Activated CD4-positive, alpha-beta T cell treated with anti-CD3 and anti-CD28 coated beads for 24 hours (primary cell): ENCODE measurements around the gene BCAS3.

ENCODE experiments used
- DNase-seq, 2 donors: peaks; one replicate each; pipeline ENCODE4 v3.0.0-alpha.2; 2020; ENCODE audit warnings: low read depth in 2 of 2

The BCAS3 gene

DNA sequence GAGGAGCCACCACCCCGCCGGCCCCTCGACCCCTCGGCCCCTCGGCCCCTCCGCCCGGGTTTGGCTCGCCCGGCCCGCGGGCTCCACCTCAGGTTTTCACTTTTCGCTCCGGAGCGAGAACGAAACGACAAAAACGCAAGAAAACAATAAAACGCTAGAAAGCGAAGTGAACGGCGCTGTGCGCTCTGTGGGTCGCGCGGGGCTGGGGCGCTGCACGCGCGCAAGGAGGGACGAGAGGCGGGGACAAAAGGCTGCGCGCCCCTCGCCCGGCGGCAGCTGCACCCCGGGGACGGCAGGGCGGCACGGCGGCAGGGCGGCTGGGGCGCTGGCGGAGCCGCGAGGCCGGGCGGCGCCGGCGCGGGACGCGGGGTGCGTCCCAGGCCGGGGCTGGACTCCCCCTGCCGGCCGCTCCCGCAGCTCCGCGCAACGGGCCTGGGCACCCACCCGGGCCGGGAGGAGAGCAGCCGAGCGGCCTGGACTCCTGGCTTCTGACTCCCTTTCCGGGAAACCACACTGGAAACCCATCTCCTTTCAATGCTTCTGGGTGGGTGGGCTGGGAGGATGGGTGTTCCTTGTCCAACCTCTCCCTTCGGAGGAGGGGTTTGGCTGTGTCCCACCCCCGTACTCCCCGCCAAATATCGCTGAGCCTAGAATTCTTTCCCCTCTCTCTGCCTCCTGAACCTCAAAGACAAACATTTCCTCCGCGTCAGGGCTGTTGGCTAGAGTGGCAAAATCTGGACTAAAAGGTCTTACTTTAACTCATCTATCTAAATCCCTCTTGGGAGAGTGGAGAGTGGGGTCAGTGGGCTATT, 731.9 kb downstream of the BCAS3 start:
- DNase-seq = no peak

DNA sequence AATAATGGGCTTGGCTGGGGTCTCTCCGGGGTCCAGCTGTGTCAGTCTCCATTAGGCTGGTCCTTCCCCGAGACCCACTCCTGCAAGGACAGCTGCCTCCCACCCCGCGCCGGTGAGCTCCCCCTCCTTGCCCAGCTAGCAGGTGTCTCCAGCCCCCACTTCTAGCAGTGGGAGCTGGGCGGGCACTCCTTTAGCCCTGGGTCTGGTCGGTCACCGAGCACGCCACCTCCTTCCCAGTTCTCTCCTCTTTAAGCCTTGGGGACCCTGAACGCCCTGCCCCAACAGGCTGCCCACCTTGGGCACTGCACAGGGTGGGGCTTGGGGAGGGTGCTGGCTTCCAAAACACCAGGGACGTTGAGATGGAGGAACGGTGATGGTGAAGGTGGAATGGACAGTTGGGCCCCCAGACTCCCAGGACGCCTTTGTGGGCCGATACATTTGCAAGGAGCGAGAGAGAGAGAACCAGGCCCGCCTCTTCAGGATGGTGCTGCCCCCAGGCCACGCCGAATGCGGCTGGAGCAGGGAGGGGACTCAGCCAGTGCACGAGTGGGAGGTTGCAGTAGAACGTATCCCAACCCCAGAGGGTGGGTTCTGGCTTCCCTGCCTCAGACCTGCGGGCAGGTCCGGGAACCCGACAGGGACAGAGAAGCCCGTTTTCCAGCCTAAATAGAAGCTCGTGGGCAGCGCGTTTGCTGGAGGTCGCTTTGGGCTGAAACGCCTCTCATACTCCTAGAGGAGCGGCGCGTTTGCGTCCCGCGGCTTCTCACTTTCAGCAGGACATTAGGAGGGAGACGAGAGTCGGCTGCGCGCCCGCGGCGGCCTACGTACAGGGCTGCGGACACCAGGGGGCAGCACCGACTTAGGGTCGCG, 732.7 kb downstream of the BCAS3 start:
- peak; percentile 60 for DNase-seq

DNA sequence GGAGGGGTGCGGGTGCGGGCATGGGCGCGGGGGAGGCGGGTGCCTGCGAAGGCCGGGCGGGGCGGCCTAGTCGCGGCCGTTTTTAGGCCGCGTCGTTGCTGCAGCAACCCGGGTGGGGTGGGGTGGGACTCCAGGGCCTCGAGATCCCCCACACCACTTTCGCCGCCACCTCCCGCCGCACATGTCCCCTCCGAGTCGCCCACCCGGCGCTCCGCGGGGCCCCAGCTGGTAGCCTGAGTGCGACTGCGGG, 733.3 kb downstream of the BCAS3 start:
- no peak for DNase-seq

DNA sequence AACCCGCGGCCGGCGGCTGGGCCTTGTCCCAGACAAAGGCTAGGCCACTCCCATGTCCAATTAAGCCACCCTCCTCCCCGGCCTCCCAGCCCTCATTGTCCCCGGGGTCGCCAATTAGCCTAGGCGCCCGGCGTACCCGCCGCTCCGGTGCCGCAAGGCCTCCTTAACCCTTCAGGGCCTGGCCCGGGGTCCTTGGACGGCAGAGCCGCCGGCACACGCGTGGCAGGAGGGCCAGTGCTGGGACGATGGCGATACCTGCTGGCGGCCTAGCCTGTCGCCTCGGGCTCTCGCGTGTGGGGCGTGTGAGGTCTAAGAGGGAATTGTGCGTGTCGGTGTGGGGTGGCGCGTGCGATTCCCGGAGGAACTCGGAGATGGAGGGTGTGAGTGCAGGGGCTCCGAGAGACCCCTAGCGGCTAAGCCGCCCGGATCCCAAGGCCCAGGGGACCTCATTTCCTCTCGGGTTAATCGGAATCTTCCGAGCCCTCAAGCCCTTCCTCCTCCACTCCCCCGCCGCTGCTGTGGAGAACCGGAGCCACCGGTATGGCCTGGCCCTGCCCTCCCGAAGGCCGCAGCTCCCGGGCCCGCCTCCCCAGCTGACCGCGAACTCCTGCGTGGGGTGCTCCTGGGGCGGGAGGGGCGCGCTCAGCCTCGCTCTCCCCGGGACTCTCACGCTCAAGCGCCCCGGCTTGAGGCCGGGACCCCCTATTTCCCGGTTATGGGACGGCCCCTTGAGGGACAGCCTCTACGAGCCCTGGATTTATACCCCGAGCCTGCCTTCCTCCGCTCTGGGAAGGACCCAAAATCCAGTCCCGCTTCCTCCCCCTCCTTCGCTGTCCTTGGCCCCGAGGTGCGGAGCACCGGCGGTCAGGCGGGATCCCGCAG, 733.9 kb downstream of the BCAS3 start:
- DNase-seq = no peak

DNA sequence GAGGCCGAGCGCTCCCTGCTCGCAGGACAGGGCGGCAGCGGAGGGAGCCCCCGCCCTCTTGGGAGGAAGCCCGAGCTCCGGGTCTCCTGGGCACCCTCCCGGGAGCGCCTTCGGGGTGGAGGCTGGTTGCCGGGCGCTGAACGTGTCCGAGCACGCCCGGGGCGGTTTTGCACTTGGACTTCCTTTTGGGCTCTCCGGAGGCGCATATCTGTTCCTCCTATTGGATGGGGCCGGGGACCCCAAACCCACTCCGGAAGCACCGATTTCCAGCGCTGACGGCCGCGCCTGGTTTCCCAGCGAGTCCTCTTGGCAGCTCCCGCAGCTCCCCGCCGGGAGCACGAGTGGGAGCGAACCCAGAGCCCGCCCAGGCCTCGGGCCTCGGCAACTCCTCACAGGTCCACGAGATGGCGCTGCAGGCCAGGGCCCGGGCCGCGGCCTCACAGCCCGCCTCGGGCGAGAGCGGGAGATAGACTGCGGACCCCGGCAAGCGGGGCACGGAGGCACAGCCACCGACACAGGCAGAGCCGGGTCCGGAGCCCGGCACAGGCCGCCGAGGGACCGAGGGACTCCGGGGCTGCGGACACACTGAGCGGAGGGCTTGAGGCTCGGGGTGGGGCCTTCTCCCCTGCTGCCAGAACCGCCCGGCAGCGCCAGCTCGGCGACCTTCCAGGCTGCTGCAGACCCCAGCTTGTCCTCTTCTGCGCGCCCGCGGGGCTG, 734.6 kb downstream of the BCAS3 start:
- peak; percentile 58 to 62 for DNase-seq

DNA sequence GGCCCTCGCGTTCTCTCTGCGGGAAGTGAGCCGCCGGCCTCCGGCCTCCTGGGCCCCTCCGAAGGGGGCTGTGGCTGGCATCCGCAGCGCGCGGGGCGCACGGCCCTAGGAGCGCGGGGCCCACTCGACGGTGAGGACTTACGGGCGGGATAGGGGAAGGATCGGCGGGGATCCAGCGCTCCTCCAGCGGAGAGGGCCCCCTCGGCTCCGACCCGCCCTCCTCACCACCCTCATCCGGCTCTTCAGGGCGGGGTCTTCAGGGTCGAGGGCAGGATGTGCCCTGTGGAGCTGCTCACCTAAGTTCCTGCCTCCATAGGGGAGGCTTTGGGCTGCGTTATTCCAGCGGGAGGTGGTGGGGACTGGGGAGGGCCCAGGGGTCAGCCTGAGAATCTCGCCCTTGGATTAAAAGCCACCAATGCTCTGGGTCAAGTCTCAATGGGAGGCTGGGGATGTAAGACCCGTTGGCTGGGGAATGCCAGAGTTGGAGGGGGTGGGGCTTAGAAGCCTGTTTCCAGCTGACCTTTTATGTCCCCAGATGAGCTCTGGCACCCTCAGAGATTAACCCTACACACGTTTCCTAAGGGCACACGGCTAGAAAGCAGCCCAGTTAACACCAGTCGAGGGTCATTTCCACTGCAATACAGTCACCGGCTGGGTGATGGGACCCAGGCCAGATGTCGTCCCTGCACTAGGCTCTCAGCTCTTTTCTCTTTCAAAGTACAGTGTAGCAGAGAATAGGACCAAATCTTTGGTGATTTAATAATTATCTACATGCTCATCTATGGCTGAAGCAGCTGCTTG, 735.4 kb downstream of the BCAS3 start:
- DNase-seq = no peak

DNA sequence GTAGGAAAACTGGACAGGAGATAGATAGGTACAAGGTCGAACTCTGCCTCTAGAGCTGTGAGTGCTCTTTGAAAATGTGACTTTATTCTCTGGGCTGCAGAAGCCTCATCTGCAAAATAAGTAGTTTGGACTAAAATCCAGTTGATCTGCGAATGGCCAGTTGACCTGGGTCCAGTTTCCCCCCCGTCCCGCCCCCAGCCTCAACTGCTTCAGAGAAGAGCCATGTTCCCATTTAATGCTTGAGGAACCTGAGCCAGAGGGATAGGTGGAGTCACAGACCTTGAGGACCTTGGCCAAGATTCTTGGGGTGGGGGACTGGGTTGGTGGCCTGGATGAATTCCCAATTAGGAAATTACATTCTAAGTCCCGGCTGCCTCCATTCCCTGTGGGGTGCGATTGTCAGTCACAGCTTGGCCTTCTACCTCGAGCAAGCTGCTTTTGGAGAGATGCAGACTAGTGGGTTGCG, 736.0 kb downstream of the BCAS3 start:
- DNase-seq = no peak

DNA sequence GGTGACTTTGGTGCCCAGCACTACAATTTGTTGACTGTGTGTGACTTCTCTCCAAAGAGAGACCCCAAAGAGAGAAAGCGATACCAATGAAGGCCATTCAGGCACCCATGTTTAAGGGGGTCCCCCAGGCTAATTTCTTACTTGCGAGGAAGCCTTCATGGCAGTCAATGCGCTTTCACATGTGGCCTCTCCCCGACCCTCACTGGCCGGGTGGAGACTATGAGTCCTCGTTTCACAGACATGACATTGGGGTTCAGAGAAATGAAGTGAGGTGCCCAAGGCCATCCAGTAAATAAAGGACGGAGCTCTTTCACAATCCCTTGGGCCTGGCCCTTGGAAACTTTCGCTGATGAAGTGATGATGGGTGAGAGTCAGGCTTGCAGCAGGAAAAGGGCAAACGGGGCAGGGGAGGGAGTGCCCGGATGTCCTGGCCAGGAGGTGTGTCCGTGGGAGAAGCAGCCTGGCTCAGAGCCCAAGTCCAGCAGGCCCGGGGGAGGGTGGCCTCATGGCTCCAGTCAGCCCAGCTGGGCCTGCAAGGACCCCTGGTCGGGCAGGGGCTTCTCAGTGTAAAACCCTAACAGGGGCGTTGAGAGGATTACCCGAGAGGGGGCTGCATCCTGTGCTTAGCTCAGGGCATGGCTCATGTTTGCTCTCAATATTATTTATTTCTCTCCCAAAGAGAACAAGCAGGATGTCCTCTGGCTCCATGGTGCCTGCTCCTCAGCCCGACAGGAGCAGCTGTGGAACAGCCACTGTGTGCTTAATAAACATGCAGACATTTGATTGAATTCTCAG, 736.7 kb downstream of the BCAS3 start:
- DNase-seq = no peak

DNA sequence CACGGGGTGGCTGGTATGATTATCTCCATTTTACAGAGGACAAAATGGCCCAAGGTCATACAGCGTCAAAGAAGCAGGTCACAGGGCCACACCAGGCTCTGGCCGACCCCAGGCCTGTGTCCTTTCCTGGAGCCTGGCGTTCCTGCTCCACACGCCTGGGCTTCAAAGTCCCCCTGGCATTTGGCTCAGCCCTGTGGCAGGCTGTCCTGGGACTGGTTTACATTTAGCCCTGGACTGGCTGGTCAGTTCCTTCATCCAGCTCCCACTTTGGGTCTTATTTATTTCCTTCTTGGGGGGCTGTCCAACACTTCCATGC, 737.2 kb downstream of the BCAS3 start:
- DNase-seq = no peak

DNA sequence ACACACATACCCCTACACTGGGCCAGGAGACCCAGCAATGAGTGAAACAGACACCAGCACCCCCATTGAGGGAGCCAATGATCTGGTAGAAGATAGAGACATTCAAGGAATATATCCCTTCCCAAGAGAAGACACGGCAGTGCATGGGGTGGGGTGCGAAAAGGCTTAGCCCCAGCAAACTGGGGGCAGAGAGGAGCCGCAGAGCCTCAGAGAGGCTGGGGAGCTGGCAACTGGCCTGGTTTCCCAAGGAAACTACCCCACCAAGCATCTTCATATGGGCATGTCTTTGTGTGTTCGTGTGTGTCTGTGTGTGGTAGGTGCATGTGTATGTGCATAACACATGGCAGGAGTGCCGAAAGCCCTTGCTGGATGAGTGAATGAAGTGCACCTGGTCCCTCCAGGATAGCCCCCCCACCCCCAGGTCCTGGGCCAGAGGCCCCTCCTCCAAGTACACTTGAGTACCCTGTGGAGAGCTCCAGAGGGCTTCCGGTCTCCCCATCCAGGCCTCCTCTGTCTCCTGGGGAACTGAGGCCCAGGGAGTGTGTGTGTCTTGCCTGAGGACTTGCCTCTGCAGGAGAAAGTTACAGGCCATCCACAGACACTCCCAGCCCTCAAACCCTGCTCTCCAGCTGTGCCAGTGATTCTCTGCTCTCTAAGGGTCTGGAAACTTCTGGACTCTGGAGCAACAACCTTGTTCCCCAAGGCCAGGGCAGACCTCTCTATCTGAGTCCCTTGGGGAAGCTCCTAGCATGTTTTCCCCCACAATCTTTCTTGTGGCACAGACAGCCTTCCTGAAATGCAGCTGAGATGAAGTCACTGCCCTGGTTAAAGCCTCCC, 737.9 kb downstream of the BCAS3 start:
- DNase-seq = no peak

DNA sequence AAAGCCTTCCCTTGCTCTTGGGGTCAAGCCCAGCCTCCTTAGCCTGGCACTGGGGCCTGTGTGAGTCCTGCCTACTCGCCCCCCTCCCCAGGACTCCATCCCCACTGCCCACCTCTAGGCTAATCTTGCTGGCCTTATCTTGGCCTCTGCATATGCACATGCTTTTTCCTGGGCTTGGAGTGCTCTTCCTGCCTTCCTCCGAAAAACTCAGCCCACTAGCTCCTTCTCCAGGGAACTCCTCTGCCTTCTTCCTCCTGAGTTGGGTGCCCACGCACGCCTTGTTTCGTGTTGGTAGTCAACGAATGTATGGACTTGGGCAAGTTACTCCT, 738.5 kb downstream of the BCAS3 start:
- no peak for DNase-seq

DNA sequence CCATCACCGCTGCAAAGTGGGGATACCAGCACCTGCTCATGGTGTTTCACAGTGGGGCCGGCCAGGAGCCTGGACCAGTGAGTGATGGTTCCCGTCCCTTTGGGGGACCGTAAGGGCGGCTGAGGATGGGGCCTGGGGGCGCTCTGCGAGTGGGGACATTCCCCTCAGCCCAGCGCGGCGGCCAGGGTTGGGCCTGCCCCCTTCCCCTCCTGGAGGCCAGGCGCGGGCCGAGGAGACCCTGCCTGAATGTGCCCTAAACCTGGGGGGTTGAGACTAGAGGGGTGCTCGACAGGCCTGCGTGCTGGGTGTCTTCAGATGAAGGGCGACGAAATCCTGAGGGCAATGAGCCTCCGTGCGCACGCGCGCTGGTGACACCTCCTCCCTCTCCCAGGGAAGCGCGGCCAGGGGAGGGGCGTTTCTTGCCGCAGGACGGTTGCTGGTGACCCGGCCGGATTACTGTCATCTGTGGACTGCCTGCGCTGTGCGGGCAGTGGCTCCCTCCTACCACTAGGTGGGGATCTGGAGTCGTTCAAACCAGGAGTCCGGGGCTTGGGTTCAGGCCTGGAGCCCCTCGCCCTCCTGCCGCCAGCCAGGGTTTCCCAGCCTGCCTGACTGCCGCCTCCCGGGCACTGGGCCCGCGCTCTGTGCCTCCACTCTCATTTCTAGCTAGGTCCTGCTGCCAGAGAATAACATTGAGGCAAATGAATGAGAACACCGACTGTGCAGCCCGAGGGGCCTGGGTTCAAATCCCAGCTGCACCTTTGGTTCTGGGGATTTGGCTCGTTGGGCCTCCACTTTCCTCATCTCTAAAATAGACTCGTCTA, 739.1 kb downstream of the BCAS3 start:
- DNase-seq = peak; percentile 50 to 52

DNA sequence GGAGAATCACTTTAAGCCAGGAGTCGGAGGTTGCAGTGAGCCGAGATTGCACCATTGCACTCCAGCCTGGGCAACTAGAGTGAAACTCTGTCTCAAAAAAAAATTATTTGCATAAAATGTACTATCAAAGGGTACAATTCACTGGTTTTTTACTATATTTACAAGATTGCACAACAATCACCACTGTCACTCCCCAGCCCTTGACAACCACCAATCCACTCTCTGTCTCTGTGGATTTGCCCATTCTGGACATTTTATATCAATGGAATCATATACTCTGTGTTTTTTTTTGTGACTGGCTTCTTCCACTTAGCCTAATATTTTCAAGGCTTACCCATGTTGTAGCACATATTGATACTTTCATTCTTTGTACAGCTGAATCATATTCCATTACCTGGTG, 740.8 kb downstream of the BCAS3 start:
- no peak for DNase-seq

DNA sequence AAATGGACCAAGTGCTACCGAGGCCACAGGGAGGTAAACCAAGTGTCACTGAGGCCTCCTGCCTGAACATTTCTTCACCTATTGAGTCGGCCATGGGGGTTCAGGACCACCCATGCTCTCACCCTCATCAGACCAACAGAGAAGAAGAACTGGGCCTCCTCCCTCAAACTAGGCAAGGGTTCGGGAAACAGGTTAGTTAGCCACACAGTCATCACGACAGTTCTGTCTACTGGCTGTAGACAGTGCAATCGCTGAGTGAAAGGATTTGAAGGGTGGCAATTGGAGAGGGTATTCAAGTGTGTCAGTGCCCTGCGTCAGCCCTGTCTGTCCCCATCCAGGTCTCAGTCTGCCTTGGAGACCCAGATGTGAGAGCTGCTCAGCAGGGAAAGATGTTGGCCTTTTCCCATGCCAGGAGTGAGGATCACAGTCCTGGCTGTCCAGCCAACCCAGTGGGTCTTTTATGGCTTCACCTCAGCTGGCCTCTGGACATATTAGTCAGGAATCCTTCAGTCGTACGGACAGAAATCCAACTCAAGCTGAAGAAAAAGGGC, 741.9 kb downstream of the BCAS3 start:
- DNase-seq = no peak

DNA sequence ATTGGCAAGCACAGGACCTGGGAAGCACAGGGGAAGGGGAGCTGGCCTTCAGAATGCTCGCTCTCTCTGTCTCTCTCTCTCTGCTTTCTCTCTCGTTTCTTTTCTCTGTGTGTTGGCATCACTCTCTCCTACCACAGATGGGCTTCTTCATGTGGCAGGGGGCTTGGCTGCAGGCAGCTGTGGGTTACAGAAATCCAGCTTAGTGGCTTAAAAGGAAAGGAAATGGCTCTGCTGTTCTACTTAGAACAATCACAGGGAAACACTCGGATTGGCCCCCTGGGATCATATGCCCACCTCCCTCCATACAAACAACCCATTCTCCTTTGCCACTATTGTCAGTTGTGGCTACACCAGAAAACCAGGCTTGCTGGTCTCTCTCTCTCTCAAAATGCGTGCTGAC, 742.4 kb downstream of the BCAS3 start:
- no peak for DNase-seq

DNA sequence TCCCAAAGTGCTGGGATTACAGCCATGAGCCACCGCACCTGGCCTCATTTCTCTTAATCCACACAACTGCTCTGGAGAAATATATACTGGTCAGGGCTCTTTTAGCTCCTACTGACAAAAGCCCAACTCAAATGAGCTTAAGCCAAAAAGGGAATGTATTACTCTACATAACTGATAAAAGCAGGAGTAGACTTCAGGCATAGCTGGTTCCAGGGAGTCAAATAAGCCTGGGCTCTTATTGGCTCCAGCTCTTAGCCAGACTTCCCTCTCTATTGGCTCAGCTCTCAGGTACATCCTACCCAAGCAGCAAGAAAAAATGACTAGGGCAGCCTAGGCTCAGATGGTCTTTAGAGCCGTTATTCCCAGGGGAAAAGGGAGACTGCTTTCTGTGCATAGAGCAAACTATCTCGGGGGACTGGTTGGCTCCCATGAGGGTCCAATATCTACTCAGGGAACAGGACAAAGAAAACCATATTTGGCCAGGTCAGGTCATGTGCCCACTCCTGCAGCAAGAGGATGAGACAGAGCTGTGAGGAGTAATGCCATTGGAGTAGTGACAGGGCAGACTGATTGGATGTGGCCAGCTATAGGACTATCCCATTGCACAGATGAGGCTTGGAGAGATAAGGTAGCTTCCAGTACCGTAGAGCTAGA, 743.2 kb downstream of the BCAS3 start:
- DNase-seq = no peak

DNA sequence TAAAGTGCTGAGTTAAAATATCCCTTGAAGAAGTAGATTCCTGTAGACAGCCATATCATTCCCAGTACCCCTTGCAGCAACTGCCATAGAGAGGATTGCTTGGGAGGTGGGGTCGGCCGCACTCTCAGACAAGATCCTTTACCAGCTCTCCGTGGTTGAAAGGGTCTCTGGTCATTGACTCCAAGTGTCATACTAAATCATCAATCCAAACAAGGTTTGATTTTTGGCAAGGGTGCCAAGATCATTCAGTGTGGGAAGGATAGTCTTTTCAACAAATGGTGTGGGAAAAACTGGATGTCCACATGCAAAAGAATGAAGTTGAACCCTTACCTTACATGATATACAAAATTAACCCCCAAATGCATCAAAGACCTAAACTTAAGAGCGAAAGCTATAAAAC, 743.8 kb downstream of the BCAS3 start:
- DNase-seq = no peak
